ENCODE measurements around the gene RNF183. TPM values are rescaled to one million over a fixed set of nuclear protein-coding genes. Genes with fewer than 3 reads are reported as not detected.
"Not testable (repeated sequence)": the region's sequence is repeated elsewhere in the genome, so short reads cannot be mapped to it uniquely, and the experiment has no call there.

The RNF183 gene
- polyA plus RNA-seq, 1 donor from 2014 or later, result not detected

GRCh38 chr9:113298311-113298710 is 4.9 kb downstream of the RNF183 start:
- Histone ChIP-seq H3K27ac (ENCODE audit: low read length) (no peak overlapping the region), H4K20me1 (ENCODE audit: insufficient read depth) (no peaks in the 10 kb centered on the region)
- TF ChIP-seq EZH2 (IDR thresholded peaks at IDR 0.05; ENCODE audit: borderline replicate concordance, insufficient read depth, low read length, poor library complexity, severe bottlenecking), result no peak

GRCh38 chr9:113296796-113297558 is 6.2 kb downstream of the RNF183 start:
- no peak for TF ChIP-seq EZH2 (IDR thresholded peaks at IDR 0.05; ENCODE audit: borderline replicate concordance, insufficient read depth, low read length, poor library complexity, severe bottlenecking)
- TF ChIP-seq REST (IDR thresholded peaks at IDR 0.05; ENCODE audit: borderline replicate concordance), result no peak
- no peak for TF ChIP-seq POLR2AphosphoS5 (IDR thresholded peaks at IDR 0.05)
- TF ChIP-seq EP300 (conservative IDR thresholded peaks at IDR 0.05; ENCODE audit: poor library complexity, severe bottlenecking), result no peak
- no peak for TF ChIP-seq RAD21 (conservative IDR thresholded peaks at IDR 0.05)
- TF ChIP-seq CTCF (IDR thresholded peaks at IDR 0.05; ENCODE audit: poor library complexity, severe bottlenecking), result no peak
- TF ChIP-seq SMC3 (conservative IDR thresholded peaks at IDR 0.05; ENCODE audit: poor library complexity), result no peak
- no peak for TF ChIP-seq MXI1 (conservative IDR thresholded peaks at IDR 0.05; ENCODE audit: poor library complexity, severe bottlenecking)
- TF ChIP-seq TAF1 (IDR thresholded peaks at IDR 0.05; ENCODE audit: low read depth), result no peak
- no peak overlapping the region for H3K9ac ChIP-seq (ENCODE audit: low read length)
- H2AFZ ChIP-seq (ENCODE audit: low read depth, low read length), result no peak overlapping the region

More at GRCh38 chr9:113298311-113298710, 4.9 kb downstream of the RNF183 start:
- H3K27me3 ChIP-seq (ENCODE audit: insufficient read depth, low read depth, low read length), result no peaks in the 10 kb centered on the region
- H3K9ac ChIP-seq (ENCODE audit: low read length), result no peak overlapping the region
- H3K9me3 ChIP-seq (ENCODE audit: low read length), result no peaks in the 10 kb centered on the region
- no peaks in the 10 kb centered on the region for H3K36me3 ChIP-seq (ENCODE audit: insufficient read depth, low read length)
- H3K4me2 ChIP-seq (ENCODE audit: low read length), result no peak overlapping the region
- H3K4me3 ChIP-seq (ENCODE audit: low read length), result no peak overlapping the region
- no peak overlapping the region for H2AFZ ChIP-seq (ENCODE audit: low read depth, low read length)
- no peaks in the 10 kb centered on the region for H3K9me2 ChIP-seq (ENCODE audit: insufficient read depth, low read length)
- no peaks in the 10 kb centered on the region for H3K79me2 ChIP-seq (replicated peaks; ENCODE audit: insufficient read depth, low read length)
- no peaks in the 10 kb centered on the region for H3F3A ChIP-seq (ENCODE audit: insufficient read depth, low read length, poor library complexity, severe bottlenecking)

GRCh38 chr9:113296247-113296646 is 6.9 kb downstream of the RNF183 start:
- not testable (repeated sequence) for H3K9me2 ChIP-seq (ENCODE audit: insufficient read depth, low read length); H3K9me3 ChIP-seq (ENCODE audit: low read length); H3K79me2 ChIP-seq (replicated peaks; ENCODE audit: insufficient read depth, low read length); H3K27ac ChIP-seq (ENCODE audit: low read length); H4K20me1 ChIP-seq (ENCODE audit: insufficient read depth); H3K4me3 ChIP-seq (ENCODE audit: low read length); H3K9ac ChIP-seq (ENCODE audit: low read length); H3K27me3 ChIP-seq (ENCODE audit: insufficient read depth, low read depth, low read length); H3K36me3 ChIP-seq (ENCODE audit: insufficient read depth, low read length); H3F3A ChIP-seq (ENCODE audit: insufficient read depth, low read length, poor library complexity, severe bottlenecking); H2AFZ ChIP-seq (ENCODE audit: low read depth, low read length); H3K4me2 ChIP-seq (ENCODE audit: low read length)

More at GRCh38 chr9:113296796-113297558, 6.2 kb downstream of the RNF183 start:
- no peaks in the 10 kb centered on the region for H4K20me1 ChIP-seq (ENCODE audit: insufficient read depth)
- H3K9me3 ChIP-seq (ENCODE audit: low read length), result no peaks in the 10 kb centered on the region
- no peak overlapping the region for H3K4me2 ChIP-seq (ENCODE audit: low read length)
- no peak overlapping the region for H3K27ac ChIP-seq (ENCODE audit: low read length)
- H3K79me2 ChIP-seq (replicated peaks; ENCODE audit: insufficient read depth, low read length), result no peaks in the 10 kb centered on the region
- no peaks in the 10 kb centered on the region for H3K27me3 ChIP-seq (ENCODE audit: insufficient read depth, low read depth, low read length)
- H3K9me2 ChIP-seq (ENCODE audit: insufficient read depth, low read length), result no peaks in the 10 kb centered on the region
- no peak overlapping the region for H3K4me3 ChIP-seq (ENCODE audit: low read length)
- no peaks in the 10 kb centered on the region for H3F3A ChIP-seq (ENCODE audit: insufficient read depth, low read length, poor library complexity, severe bottlenecking)
- H3K36me3 ChIP-seq (ENCODE audit: insufficient read depth, low read length), result no peaks in the 10 kb centered on the region

Data from neural cell (in vitro differentiated cells).